Measurements from ENCODE around the gene LOC101059915.

The LOC101059915 gene

GRCh38 chrX:71667328-71668247, at the start of gene LOC101059915:
LOC101059915 (plus strand) TSS chrX:71667546.
- DNase-seq = no peak

GRCh38 chrX:71617742-71618141, 49.6 kb upstream of the LOC101059915 start:
- DNase-seq = no peak

DNA sequence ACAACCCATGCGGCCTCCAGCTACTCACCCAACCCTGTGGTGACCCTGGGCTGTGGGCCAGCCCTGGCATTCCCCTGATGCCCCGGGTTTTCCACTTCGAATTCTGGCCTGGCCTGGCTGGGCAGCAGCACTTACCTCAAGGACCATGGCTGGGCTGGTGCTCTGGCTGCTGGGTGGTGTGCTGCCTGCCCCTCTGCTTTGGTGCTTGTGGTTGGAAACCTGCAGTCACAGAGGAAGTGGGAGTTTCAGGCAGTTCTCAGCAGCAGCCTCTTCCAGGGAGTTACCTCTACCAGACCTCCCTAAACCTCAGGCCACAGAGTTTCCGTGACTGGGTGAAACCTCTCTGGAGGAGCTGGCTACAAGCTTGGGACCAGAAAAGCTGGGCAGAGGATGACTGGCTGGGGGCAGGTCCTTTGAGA, 49.0 kb upstream of the LOC101059915 start, which contains the start of gene CXCR3:
Gene CXCR3 (minus strand): TSS at position 209 of the 419 bp plus-strand sequence. CDS start 62 bp downstream, at position 147.
- DNase-seq = no peak

- no peak for DNase-seq
Observed at GRCh38 chrX:71618787-71619186, 48.6 kb upstream of the LOC101059915 start.

- DNase-seq = no peak
Observed at GRCh38 chrX:71619193-71619592, 48.2 kb upstream of the LOC101059915 start.

- no peak for DNase-seq
Observed at GRCh38 chrX:71619986-71620385, 47.4 kb upstream of the LOC101059915 start.

DNA sequence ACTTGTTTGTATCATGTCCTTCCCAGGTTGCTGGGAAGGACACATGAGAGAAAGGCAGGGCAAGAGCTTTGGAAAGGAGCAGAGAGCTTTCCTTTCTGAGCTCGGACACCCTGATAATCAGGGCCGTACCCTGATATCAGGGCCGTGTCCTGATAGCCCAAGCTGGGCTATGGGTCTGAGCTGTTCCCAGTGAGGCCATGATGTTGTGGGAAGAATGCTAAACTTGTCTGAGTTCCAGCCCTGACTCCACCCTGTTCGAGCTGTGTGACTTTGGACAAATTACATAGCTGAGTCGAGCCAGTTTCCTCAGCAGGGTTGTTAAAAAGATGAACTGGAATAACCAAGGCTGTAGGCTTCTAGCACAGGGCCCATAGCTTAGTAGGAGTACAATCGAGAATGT, 45.7 kb upstream of the LOC101059915 start:
- no peak for DNase-seq

DNA sequence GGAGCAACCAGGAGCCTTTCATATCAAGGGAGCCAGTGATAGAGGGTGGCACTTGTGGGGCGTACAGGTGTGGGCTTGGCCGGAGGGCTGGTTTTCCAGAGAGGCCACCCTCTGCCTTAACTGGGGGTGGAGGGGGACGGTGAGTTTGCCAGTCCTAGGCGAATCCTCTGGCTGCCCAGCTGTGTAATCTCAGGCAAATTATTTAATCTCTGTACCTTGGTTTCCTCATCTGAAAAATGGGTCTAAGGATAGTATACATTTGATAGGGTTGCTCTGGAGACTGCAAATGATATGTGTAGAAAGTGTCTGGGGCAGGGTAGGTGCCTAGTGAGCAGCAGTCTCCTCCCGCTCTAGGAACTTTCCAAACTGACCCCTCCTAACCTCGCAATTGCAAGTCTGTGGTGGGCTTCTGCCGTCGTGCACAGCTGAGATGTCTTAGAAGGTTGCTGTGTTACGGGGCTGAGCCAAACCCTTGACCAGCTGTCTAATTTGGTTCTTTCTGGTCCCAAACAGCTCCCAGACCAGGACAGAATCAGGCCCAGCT, 45.2 kb upstream of the LOC101059915 start:
- DNase-seq = no peak

DNA sequence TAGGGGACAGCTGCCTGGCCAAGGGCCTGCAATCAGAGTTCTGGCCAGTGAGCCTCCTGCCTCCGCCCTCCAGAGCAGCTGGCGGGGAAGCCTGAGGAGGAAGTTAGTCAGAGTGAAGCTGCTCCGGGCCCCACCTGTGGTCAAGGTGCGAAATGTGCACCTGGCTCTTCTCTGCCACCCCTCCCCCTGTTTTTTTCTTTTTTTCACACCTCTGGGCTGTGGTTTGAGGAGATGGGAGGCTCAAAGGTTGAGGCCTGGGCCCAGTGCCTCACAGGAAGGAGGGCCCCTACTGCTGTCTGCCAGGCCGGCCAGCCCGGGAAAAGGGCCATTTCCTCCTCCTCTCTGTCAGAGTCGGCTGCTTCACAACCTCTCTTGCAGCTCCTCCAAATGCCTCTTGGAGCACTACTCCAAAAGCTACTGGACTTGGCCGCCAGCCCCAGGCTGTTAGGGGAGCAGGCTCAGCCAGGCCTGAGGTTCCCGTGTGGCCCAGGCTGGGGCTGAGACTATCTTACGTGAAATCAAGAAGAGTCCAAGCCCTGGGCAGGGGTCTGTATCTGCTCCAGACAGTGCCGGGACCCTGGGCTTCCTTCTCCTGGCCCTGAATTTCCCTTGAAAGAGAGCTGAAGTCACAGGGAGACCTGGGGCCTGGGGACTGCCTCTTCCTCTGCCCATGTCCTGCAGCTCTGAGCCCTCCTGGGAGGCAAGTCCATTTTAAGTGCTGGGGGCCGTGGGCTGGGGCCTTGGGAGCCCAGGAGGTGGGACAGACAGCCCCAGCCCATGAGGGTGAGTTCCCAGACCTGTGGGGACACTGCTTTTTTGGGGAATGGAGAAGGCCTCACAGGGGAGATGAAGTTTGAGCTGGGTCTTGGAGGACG, 44.5 kb upstream of the LOC101059915 start:
- peak; percentile 87 for DNase-seq

DNA sequence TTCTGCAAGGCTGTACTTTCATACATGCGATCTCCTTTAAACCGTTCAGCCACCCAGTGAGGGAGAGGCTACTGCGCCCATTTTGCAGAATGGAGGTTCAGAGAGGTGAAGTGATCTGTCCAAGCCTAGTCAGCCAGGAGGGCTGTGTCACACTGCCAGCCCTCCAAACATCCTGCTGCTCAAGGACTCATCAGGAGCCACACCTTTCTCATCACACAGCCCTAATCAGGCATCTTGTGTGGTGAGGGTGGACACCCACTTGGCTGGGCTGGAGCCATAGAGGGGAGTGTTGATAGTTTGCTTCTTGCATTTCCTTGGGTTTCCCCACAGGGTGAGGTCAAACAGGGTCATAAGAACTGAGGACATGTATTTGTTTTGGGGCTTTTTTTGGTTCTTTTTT, 43.6 kb upstream of the LOC101059915 start:
- DNase-seq = no peak

DNA sequence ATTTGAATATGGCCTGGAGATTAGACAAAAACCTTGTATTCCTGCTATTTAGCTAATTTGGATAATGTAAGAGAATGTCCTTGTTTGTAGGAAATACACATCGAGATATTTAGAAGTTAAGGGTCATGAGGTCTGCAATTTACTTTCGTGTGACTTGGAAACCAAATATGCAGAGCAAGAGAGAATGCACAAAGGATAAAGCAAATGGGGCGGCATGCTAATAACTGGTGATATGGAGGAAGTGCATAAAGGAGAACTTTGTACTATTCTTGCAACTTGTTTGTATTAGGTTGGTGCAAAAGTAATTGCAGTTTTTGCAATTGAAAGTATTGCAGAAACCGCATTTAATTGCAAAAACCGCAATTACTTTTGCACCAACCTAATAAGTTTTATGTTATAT, 41.9 kb upstream of the LOC101059915 start:
- no peak for DNase-seq

GRCh38 chrX:71626576-71626975, 40.8 kb upstream of the LOC101059915 start:
- DNase-seq = no peak

DNA sequence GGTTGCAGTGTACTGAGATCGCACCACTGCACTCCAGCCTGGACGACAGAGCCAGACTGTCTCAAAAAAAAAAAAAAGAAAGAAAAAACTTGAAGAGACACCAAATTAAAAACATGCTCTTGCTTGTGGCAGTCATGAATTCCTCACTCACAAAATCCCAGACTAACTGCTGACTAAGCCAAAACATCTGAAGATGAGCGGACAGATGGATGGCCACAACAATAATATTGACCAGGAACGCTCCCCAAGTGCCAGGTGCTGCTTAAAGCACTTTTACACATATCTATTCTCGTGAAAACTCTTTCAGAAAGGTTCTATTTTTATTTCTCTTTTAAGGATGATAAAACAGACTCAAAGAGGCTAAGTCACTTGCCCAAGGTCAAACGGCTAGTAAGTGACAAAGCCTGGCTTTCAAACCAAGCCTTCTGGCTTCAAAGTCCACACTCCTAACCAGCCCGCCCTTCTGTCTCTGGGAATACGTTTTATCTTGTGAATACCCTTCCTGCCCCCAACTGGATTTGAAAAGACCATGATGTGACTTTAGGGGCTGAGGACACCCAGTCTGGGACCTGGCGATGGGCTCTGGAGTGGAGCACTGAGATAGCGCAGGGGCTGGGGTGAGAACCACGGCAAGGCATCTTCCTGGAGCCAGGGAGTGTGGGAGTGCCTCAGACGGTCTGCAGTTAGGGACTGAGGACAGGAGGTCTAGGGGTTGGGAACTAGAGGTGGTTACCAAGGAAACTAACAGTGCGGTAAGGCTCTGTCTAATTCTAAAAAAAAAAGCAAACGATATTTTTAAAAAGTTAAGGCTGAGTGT, 39.5 kb upstream of the LOC101059915 start:
- DNase-seq = no peak

DNA sequence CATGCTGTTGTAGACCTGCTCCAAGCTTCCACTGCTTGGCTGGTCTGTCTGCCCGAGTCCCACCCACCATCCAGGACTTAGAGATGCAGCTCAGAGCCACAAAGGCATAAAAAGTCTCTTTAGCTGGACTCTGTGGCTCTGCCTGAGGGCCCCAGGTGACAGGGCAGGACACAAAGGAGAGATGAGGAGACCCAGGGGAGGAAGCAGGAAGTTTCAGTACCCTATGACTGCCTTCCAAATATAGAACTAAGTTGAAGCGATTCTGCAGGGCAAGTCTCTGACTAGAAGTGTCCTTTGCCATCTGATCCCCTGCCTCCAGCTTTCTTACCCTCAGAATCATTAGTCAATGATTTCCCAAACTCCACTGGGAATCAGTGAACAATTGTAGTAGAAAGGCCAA, 37.9 kb upstream of the LOC101059915 start:
- no peak for DNase-seq

GRCh38 chrX:71632923-71633657, 34.3 kb upstream of the LOC101059915 start:
- DNase-seq = no peak

DNA sequence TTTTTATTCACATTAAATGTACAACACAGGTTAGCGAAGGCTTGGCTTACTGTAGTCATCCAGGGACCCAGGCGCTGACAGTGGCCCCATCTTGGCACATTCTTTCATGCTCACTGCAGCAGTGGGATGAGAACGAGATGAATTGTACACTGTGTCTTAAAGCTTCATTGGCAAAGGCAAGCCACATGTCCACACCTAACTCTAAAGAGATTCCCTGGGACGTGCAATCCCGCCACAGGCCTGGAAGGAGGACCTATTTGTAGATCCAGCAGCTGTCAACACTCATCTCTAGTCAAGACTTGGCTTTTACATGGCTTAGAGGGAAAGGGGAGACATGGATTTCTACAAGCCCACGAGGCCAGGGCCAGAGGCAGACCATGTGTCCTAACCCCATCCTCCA, 33.0 kb upstream of the LOC101059915 start:
- DNase-seq = no peak

GRCh38 chrX:71636438-71637252, 30.7 kb upstream of the LOC101059915 start:
- DNase-seq = no peak

DNA sequence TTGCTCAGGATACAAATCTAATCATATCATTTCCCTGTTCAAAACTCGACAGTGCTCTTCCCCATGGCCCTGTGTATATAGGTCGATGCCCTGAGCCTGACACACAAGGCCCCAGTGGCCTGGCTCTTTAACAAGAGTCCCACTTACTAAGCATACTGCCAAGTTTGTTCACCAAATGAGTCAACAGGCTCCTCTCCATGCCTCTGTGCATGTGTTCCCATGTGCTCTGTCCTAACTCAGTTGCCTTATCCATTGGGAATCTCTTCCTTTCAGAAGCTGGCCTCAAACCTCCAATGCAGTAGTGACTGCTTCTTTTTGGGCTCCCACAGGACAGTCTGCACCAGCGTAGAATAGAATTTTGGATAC, 30.1 kb upstream of the LOC101059915 start:
- no peak for DNase-seq

DNA sequence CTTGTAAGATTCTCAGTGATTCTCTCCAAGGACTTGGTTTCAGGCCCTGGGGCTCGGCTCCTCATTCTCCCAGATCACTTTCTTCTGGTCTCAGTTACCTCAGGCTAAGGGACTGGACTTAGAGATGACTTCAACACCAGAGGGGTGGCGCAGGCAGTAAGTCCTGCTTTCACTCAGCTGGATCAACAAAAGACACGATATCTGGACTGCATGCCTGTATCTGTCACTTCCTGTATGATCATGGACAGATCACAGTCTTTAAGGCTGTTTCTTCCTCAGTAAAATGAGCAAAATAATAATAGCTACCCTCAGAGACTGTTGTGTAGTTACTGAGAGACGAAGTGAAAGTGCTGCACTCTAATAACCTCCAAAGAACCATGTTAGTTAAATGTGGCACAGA, 29.5 kb upstream of the LOC101059915 start:
- DNase-seq = no peak

DNA sequence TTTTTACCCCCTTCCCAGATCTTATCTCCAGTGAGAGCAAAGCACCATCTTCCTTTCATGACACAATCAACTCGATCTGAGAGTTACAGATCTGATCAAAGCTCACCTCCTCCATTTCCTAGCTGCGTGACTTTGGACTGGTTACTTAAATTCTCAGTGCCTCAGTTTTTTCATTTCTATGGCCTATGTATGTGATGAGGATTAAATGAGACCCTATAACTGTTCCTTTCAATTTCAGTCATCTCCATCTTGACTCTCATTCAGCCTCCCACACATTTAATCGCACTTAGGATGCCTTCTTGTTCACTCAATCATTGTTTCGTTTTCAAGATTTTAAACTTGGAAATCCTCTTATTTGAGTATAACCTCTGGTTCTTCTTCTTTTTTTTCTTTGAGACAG, 28.9 kb upstream of the LOC101059915 start:
- DNase-seq = no peak

- no peak for DNase-seq
Observed at GRCh38 chrX:71640002-71640401, 27.3 kb upstream of the LOC101059915 start.

Measured in islet precursor cell (in vitro differentiated cells).